ENCODE data around the gene TNNC1.

Gene TNNC1

GRCh38 chr3:52401551-52401950 lies 52.3 kb downstream of the TNNC1 start:
- DNase-seq, result no peak

Data from anterior cingulate cortex (tissue), 58 donors.